Ramos (cell line): ENCODE measurements around the gene TRERF1.

Experiments used
- in situ Hi-C: fragments of 300-500 bp; cut with MboI; formaldehyde crosslinking; loops from one replicate; pipeline ENCODE4 v1.14.3; 2022; ENCODE audit warnings: low sequenced_read_pairs; ENCODE audit not compliant: unreplicated experiment

Gene TRERF1

DNA sequence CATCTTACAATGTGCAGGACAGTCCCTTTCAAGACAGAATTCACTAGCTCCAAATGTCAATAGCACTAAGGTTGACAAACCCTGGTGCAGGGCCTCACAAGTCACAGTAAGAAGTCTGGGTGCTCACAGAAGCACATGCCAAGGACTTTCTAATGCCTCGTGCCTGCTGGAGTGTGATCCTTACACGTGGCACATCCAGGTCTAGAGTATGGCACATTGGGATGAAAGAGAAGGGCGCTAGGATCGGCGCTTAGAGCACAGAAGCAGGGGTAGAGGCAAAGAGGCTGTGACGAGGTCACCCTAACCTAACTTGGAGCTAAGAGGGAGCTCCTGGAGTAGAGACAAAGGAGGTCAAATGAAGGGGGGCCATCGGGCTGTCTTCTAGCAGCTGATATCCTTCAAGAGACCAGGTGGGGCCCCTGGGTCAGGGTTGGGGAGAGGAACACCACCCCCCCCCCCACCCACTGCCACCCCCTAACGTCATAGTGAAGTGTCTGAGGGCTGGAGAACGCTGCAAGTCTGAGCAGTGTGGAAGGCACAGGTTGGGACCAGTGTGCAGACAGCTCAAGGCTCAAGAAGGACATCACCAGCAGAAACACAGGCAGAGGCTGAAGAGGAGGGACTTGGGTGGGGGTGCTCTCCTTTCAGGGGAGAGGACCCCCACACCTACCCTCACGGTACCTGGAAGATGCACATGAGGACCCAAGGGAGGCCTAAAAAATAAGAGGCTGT is 136.3 kb downstream of the TRERF1 start:
- in situ Hi-C loops = no loop called here

DNA sequence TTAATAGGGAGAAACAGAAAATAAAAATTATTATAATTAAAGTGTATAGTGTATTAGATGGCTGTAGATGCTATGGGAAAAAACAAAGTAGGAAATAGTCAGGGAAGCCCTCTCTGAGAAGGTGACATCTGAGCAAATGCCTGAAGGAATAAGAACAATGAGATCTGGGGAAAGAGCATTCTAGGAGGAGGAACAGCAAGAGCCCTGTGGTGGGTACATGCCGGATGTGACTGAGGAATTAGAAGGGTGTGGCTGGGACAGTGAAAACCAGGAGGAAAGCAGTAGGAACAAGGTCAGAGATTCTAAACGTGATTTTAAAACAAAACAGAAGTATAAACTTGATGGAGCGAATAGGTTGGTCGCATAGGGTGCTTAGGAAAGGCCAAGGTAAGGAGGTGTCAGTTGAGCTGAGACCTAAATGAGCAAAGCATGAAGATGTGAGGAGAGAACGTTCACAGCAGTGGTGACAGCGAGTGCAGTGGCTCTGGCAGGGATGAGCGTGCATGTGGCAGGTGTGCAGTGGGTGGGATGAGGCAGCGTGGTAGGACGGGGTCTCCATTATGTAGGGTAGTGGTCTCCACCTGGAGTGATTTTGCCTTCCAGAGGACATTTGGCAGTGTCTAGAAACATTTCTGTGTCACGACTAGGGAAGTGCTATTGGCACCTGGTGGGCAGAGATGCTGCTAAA is 137.0 kb downstream of the TRERF1 start:
- in situ Hi-C loops = no loop called here

DNA sequence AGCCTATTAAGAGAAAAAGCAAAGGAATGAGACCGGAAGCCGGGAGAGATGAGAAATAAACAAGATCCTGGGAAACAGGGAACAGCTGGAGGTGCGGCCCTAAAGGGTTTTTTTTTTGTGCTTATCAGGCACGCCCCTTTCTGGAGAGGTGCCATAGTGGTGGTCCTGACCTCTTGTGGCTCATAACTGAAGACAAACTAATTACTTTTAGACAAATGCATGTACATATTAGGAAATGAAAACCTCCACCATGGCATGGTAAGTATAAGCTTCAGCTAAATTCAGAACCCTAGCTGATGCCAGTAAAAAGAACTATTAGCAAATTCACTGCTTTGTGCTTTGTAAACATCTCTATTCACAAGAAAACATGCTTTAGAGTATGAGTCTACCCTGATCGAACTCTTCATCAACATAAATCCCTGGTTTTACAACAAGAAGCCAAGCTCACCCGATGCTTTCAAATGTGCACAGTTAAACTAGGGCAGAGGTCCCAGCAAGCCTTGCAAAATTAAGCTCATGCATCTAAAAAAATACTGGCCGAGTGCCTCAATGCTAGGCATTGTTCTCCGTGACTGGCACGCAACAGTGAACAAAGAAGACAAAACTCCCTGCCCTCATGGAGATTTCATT is 137.7 kb downstream of the TRERF1 start:
- in situ Hi-C loops = no loop called here

DNA sequence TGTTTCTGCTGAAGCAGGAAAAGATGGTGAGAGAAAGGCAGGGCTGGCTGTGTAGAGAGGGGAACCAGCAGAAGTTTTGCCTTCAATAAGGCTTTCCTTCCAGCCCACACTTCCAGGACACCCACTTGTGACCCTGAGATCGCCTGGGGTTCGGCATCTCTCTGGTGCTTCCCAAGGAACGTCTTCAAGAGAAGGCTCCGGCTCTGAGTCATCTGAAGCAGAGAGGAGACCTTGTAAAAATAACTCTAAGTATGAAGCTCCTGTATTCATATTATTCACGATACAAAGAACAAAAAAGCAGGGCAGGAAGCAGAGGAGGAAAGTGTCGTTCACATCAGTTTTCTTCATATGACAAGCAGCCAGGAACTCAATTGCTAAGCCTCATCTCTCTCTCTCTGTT is 138.7 kb downstream of the TRERF1 start:
- in situ Hi-C loops = no loop called here

DNA sequence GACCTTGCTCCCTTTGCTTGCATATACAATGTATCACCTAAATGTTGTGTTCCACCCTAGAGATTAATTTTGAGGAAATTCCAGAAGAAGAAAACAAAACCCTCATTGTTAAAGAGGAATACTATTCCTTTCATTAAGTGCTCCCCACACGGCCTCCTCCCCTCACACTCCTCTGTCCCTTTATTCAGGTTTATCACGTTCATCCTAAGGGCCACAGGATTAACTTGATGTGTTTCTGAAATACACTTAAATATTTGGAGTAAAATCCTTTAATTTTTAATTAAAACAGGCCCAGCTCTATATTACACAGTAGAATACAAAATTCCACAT is 144.6 kb downstream of the TRERF1 start:
- in situ Hi-C loops = no loop called here

DNA sequence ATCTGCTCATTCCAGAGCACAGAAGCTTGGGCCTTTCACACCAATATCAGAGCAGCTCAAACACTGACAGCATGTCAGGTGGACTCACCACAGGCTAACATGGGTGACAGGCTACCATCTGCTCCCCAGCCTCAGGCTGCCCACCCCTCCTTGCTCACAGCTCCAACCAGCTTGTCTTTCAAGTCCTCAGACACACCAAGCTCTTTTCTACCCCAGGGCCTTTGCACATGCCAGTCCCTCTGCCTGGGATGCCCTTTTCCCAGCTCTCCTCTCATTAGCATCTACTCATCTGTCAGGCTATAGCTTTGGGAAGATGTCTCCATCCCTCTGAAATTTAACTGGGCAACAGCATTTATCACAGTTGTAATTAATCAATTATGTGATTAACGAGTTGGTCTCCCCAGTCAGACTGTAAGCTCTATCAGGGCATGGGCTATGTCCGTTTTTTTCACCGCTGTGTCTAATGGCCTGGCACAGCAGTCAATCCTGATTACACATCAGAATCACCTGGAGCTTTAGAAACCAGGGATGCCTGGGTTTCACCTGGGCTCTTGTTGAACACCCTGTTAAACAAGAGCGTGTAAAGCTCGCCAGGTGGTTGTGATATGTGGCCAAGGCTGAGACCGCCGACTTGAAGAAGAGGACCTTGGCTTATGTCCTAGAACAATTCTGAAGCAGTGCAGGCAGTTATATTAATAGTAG is 145.1 kb downstream of the TRERF1 start:
- in situ Hi-C loops = no loop called here

DNA sequence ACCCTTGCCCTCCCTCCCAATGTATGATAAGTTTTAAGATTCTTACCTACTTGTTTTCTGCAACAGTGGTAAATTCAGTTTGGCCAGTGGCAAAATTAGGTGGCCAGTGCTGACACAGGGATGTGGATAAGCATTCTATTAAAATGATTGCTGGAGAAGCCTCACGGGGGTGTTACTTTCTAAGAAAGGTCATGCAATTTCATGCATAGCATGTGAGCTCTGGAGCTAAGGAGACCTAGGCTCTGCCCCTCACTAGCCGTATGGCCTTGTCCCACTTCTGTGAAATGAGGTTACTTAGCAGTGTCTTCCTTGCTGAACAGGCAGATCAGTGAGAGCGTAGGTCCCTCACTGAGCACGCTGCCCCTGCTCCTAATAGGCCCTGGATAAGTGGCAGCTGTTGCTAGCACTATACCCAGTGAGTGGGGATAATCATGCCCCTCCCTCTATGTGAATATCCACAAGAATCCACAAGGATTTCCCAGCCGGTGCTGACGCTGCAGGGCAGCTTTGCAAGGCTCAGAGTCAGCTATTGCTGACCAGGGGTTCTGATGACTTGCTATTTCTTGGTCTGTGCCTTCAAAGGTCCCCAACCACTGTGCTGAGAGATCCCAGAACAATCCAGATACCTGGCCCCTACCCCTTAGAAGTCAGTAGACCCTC is 147.5 kb downstream of the TRERF1 start:
- in situ Hi-C loops = no loop called here

DNA sequence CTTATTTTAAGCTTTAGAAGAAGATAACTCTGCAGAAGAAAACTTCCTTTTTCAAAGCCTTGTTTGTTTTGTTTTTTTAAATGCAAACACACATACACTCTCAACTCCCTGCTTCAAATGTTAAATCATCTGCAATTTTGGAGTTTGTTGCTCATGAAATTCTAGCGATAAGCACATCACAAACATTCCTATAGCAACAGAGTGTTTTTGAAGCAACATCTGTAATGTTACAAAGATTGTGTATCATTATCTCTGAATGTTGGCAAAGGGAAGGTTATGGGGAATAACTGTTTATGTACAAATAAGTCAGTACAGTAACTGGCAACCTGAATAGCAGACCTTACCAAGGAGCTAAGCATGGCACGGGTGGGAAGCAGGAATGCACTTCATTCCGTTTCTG is 149.3 kb downstream of the TRERF1 start:
- in situ Hi-C loops = no loop called here

DNA sequence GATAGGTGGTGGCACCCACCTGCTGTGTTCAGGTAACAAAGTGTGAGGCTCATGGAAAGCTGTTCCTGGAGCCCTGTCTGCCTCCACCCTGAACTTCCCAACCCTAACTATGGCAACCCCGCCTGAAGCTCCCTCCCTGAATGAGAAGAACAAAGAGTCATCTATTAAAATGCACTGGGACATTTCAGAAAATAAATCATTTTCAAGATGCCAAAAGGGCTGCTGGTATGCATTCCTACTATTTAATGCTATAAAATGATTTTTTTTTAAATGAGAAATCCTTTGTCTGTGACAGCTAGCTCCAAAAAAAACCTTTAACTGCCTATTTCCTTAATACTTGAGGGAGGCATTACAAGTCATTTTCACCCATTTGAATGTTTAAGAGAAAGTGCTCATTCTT is 149.7 kb downstream of the TRERF1 start:
- in situ Hi-C loops = no loop called here

DNA sequence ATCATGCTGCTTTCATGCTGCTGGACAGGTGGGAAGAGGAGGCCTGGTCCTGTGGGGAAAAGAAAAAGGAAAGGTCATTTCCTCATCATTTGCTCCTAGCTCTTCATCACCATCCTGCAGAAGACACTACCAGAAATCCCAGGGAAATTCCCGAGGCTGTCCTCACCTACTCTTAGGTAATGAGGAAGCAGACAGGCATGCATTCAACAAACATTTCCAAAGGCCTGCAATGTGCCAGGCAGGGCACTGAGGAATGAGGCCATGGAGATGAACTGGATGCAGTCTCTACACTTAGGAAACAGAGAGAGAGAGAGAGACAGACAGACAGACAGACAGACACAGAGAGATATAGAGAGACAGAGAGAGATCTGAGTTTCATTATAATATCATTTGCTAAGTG is 151.0 kb downstream of the TRERF1 start:
- in situ Hi-C loops = no loop called here

DNA sequence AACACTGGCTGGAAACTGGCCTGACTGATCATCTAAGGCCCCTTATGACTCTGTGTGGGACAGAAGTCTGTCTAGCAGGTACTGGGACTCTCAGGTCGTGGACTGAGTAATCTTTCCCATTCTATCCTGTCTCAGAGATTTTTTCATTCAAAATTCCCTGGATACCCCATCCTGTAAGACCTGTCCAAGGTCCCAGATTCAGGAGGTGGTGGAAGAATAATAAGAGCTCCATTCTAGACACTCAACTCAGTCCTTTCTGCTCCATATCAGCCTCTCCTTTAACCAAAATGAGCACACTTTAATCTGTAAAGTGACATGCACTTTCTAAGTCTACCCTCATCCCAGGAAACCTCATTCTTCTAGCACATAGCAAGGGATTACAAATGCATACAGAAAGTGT is 151.5 kb downstream of the TRERF1 start:
- in situ Hi-C loops = no loop called here

DNA sequence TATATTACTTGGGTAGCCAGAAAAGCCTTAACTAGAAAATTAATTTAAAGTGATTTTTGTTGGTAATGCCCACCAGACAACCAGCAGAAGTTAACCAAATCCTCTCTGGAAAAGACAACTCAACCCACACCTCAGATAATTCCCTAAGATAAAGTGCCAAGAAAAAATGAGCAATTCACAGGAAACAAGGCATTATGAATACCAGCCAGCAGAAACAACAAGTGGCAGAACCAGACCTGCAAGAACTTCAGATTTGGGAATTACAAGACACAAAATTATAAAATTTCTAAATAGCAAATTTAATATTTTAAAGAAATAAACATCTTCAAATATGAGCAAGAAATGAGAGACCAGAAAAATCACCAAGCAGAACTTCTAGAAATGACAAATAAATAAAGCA is 154.1 kb downstream of the TRERF1 start:
- in situ Hi-C loops = no loop called here

DNA sequence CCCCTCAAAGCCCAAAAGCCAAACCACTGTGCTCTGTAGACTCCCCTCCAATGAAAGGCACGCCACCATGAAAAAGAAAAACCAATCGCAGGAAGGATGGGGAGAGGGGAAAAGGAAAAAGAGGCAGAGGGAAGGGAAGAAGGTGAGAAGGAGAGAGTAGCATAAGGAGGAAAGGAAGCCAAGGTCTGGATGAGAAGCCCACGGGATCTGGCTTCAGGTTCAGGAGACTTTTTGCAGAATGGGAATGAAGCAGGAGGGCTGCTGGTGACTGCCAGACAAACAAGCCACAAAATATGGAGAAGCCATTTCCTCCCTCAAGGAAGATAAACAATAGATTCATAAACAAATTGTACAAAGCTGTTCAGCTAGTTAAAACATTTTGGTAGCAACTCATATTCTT is 155.1 kb downstream of the TRERF1 start:
- in situ Hi-C loops = no loop called here

DNA sequence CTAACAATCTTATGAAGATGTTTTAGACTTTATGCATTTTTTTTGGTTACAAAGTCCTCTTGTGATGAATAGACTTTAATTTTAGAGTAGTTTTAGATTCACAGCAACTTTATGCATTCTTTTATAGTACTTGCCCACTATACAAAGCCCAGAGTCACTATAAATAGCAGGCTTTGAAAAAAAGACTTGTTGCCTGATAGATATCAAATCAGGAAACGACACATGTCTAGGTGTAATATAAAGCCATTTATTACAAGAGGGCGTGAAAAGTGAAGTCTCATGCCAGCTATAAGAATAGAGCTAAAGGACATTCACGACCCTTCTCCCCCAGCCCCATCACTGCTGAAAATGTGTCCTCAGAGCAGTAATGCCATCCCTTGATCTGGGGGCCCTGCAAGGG is 156.0 kb downstream of the TRERF1 start:
- in situ Hi-C loops = no loop called here

DNA sequence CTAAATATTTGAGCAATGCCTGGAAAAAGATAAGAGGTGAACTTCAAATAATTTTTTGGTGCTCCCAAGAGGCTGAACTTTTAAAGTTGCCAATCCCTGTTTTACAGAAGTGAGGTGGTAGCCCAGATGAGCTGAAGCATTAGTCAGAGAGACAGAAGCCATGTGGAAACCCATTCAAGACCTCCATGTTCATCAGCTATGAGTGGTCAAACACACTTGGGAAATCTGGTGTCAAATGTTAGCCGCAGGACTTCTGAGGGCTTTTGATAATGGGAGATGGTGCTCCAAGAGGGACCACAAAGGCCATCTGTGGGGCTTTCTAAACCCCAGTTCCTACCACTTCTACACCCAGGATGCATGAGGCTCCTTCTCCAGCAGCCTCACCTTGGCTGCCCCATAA is 156.5 kb downstream of the TRERF1 start:
- in situ Hi-C loops = no loop called here

DNA sequence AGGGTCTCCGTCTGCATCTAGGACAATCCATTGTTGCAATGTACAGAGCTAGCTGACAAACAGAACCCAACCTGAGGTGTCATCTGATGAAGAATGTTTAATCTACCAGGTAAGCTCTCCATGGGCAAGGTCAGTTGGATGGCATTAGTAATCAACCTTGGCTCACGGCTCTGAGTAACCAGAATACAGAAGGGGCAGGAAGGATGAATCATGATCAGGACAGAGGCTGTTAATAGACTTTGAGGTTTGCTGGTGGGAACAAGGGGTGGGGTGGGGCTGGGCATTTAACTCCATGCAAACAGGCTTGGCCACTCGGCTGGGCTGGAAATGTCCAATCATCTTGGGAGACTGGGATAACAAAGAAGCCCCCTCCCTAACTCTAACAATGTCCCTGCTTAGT is 157.0 kb downstream of the TRERF1 start:
- in situ Hi-C loops = no loop called here

DNA sequence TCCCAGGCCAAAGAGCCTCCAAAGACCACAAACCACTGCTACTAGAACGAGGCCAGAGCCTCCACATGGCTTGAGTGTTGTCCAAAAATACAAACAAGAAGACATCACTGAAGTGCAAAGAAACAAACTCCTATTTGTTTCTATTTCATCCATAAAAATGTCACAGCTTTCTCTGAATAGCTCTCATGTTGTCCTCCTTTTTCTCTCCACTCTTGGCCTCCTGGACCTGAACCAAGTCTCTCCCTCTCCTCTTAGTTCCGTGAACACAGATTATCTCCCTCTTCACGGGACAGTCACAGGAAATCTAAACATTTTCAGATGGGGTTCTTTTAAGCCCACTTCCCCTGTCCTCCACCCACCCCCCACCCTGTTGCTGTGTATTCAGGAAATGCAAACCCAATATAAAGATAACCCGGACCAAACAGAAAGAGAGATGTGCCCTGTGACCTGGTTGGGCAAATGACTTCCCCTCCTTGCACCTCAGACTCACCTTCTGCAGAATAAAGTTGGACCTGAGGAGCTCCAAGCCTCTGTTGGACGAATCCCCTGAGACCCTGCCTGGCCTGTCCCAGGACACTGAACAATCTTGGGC is 158.2 kb downstream of the TRERF1 start:
- in situ Hi-C loops = no loop called here

DNA sequence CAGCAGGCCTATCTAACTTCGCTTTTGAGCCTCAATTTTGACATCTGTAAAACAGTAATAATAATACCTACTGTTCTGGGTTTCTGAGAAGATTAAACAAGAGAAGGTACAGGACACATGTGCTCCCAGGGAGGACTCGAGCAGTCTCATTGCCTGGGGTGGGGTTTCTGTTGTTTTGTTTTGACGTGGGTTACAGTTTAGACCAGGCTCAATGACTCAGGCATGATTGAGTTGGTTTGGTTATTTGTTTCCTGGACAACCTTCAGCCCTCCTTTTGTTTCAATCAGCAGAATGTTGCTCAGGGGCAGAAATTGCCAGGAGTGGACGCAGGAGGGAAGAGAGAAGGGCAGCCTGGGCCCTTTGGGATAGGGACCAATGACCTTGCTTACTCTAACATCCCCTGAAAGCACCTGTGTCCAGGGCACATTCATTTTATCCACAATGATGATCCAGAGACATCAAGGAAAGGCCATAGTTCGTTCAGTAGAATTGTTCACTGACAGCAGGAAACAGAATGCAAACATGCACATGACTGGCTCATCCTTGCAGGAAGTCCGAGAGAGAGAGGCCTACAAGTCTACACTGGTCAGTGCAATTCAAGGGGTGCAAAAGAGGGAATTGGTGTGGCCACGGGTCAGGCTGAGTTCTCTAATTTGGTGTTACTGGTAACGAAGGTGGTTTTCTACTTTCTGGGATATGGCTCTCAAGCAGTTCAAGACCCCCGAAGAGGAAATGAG is 159.6 kb downstream of the TRERF1 start:
- in situ Hi-C loops = no loop called here

DNA sequence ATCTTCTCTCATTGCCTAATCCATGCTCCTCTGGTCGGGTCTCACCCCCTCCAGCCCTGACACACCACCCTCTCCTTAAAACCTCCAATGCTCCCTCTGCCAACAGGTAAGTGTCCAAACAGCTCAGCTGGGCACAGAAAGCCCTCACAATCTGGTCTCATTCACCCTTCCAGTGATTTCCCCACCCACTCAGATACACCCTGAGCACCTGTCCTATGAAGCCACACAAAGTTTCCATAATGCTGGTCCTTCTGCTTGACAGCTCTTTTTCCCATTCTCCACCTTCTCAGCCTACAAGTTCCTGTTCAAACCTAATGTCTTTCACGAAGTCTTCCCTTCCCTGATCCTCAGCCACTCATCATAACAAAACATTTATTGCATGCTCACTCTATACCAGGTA is 164.0 kb downstream of the TRERF1 start:
- in situ Hi-C loops = no loop called here

DNA sequence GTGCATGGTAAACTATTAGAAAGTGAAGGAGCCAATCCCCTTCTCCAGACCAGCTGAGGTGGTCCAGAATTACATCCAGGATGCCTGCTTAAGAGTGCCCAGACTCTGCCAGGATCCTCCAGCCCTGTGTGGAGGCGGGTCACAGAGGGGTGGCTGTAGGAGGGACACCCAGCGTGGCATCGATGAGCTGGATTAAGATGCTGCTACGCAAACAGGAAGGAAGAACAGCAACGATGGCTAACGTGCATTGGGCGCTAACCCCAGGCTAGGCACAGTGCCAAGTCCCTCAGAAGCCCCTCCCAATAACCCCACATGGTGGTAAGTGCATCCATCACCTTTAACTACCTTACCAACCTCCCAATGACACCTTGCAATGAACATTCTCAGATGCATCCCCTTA is 170.2 kb downstream of the TRERF1 start:
- in situ Hi-C loops = no loop called here
